Renal pelvis (tissue), 4 donors: ENCODE measurements around the gene RDH8. TPM values are rescaled to one million over a fixed set of nuclear protein-coding genes. Genes with fewer than 3 reads are reported as not detected.
"Not testable (repeated sequence)": the region's sequence is repeated elsewhere in the genome, so short reads cannot be mapped to it uniquely, and the experiment has no call there.

ENCODE experiments used
- DNase-seq: peaks from one replicate; pipeline ENCODE4 v3.0.0-alpha.2; 2013
- polyA plus RNA-seq, 3 donors: library from polyadenylated mRNA; unstranded; fragments of 120-200 nt; gene quantifications; one replicate each; pipeline ENCODE4 v1.2.1, GENCODE V29; 2013; ENCODE audit not compliant: insufficient read length in 3 of 3

Gene RDH8
- polyA plus RNA-seq, 3 donors: not detected

GRCh38 chr19:10005632-10006334, 7.5 kb upstream of the RDH8 start:
- no peak for DNase-seq

- DNase-seq: no peak
These were observed 7.0 kb upstream of the RDH8 start for GRCh38 chr19:10006335-10006708.

- no peak for DNase-seq
These were observed 6.4 kb upstream of the RDH8 start for GRCh38 chr19:10006752-10007323.

DNA sequence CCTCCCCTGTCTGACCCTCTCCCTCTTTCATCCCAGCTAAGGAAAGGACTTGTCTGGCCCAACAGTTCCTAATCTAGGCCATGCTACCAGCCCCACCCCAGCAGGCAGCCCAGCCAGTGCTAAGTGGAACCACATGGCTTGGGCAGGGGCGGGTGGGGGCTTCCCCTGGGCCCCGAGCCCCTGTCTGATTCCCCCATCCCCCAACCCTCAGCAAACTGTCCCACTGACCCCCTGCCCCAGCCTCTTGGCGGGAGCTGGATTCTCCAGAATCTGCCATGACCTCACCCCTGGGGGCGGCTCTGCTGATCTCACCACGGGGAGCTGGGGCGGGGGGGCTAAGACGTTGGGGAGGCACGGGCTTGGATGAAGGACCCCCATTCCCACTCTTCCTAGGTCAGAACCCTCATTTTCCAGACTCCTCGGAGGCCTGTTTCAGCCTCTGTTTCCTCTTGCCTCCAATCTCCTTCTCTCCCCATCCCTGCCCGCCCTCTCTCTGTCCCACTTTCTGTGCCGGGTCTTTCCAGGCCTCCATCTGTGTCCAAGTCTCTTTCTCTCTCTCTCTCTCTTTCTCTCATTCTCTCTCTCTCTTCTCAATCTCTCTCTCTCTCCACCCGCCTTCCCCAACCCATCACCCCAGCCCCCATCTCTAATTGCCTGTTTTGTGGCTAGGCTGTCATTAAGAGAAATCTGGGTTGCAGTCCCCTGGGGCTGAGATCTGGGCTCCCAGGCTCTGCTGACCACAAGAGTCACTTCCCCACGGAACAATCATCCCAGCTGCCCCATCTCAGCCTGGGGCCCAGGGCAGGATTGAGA, 5.7 kb upstream of the RDH8 start:
- no peak for DNase-seq

DNA sequence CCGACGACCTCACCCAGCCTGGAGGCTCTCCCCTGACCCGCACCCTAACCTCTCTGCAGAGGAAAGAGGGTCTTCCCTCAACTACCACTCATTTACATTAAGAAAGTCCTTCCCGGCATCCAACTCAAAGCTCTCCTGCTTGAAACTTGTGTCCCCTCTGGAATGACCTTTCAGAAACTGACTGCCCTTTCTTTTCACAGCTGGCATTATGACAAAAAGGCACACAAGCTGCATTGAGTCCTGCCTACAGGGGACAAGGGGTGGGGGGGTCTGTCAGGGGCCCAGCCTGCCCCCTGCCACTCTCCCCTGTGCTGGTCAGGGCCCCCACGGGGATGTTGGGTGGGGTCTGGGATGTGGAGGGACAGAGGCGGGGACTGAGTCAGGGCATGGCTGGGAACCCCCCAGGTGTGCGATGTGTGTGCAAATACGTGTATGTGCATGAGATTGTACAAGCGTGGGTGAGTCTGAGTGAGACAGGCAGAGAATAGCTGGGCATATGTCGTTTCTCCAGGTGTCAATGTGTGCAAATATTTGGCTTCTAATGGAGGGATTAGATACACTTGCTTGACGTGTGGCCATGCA, 5.0 kb upstream of the RDH8 start:
- no peak for DNase-seq

DNA sequence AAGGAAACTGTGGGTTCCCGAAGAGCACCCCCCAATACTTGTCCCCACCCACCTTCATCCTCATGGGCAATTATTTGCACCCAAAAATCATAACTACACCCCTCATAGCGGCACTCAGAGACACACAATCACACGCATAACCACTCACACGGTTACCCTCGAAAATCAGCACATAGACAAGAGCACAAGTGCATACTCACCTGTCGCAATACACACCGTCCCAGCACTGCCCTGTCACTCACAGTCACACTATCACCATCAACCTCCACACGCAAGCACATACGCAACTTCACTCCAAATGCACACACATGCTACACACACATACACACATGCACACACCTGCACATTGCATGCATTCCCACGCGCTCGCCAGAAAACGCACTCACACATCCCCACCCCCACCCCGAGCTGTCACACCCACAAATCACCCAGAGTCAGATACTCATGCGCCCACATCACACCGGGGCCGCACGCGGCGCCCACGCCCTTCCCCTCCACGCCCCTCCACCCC, 3.5 kb upstream of the RDH8 start:
- no peak for DNase-seq

DNA sequence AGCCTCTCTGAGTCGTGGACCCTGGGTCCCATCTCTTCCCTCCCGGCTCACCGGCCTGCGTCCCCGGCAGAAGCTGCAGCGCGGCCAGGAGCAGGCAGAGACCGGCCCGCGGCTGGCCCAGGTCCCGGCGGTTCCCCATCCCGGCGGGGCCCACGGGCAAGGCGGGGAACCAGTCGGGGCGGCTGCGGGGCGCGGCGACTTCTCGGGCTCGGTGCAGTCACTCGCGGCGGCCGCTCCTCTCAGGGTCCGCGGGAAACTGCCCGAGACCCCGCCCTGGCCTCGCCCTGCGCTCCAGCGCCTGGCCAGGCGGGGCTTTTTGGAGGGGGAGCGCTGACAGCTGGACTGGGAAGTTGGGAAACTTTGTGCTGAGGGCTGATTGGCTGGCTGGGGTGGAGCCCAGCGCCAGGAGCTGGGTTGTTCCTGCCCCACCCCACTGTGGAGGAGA, 3.0 kb upstream of the RDH8 start, which contains the start of gene COL5A3:
TSS of gene COL5A3 (minus strand) at position 258 of the 445 bp plus-strand sequence. CDS start at position 139, 119 bp downstream.
- DNase-seq: no peak

DNA sequence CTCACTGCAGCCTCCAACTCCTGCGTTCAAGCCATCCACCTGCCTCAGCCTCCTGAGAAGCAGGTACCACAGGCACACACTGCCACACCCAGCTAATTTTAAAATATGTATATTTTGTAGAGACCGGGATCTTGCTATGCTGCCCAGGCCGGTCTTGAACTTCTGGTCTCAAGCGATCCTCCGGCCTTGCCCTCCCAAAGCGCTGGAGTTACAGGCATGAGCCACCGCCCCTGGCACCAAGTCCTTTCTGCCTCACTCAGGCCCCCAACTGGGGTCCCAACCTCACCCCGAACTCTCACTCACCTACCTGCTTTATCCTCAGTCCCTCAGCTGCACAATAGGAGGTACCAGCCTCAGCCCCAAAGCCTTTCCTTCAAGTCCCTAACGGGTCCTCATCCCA, 2.3 kb upstream of the RDH8 start:
- no peak for DNase-seq

DNA sequence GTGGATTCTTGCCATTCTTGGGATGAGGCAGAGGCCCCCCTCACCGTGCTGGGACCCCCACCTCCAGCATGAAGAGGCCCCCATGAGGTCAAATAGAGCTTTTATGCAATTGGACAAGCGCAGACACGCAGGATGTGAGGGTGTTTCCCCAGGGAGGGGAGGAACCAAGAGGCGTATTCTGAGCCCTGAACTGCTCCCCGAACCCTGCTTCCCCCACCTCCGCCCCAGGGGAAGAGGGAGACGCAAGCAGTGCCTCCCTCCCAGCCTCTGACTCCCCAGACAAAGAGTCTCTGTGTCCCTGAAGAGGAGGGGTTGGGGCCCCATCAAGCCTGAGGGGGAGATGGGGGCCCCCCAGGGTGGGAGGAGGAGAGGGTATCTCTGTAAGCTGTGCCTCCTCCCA, 1.3 kb upstream of the RDH8 start:
- no peak for DNase-seq

DNA sequence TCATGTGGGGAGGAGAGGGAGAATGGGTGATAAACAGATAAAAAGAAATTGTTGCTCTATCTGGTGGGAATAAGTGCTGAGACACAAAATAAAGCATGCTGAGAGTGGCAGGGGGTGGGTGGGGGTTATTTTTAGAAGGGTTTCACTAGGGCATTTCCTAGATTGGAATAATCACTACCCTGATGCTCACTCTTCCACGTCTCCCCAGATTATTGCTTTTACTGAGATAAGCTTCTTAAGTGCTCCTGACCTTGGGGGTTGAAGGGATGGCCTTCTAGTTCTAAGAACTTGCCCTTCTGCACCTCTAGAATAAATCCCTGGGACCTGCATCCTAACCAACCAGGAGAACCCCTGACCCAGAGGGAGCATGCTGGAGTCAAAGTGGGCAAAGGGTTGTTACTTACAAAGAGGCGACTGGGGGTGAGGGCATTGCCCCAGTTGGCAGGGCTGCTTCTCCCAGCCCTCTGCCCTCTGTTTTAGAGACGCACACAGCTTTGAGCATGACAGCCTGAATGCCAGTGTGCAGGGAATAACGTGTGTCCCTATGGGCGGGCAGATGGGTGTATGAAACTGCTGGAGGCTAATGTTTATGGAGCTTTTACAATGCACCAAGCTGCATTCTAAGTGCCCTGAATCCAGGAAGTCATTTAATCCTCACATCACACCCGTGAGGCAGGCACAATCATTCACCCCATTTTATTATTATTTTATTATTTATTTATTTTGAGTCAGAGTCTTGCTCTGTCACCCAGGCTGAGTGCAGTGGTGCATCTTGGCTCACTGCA, 743 bp downstream of the RDH8 start:
- no peak for DNase-seq

GRCh38 chr19:10018263-10018662, 5.0 kb downstream of the RDH8 start:
- no peak for DNase-seq

- DNase-seq: no peak
These were observed 5.5 kb downstream of the RDH8 start for GRCh38 chr19:10018786-10019185.

GRCh38 chr19:10019246-10019645, 6.0 kb downstream of the RDH8 start:
- DNase-seq: no peak

GRCh38 chr19:10020851-10021250, 7.6 kb downstream of the RDH8 start:
- DNase-seq: no peak

DNA sequence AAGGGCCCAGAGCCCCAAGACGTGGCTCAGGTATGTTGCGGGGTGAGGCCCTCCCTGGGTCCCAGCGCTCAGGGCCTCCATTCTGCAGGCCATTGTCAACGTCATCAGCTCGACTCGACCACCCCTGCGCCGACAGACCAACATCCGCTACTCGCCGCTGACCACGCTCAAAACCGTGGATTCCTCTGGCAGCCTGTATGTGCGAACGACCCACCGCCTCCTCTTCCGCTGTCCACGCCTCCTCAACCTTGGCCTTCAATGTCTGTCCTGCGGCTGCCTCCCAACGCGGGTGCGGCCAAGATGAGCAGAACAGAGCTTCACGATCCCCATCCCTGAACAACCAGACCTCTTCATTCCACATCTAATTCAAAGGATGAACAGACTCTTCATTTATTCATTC, 8.2 kb downstream of the RDH8 start:
- DNase-seq: no peak

DNA sequence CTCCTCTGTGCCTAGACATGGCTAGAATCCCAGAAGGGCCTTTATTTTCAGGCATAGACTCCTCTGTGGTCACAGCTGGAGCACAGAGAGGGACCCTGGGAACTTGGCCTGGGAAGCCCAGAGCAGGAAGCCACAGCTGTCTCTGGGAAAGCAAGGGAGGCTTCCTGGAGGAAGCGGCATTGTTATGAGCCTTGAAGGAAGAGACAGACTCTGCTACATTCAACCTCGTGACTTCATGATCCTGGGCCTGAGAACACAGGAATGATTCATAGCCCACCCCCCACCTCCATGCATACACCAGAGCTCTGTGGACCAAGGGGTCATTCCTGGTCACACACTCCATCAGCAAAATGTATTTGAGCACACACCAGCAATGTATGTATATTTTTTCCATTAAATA, 8.6 kb downstream of the RDH8 start:
- DNase-seq: no peak

DNA sequence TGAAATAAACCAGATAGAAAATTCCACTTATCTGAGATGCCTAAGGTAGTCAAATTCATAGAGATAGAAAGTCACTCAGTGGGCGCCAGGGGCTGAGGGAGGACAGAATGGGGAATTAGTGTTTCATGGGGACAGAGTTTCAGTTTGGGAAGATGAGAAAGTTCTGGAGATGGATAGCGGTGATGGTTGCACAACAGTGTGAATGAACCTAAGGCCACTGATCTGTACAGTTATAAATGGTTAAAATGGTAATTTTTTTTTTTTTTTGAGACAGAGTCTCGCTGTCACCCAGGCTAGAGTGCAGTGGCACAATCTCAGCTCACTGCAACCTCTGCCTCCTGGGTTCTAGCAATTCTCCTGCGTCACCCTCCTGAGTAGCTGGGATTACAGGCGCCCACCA, 9.8 kb downstream of the RDH8 start:
- not testable (repeated sequence) for DNase-seq

- no peak for DNase-seq
These were observed 13.5 kb downstream of the RDH8 start for GRCh38 chr19:10026744-10027143.

- DNase-seq: peak; percentile 92
These were observed 14.1 kb downstream of the RDH8 start for GRCh38 chr19:10027158-10027997.

GRCh38 chr19:10033614-10034013, 20.3 kb downstream of the RDH8 start:
- DNase-seq: no peak
